K562 (cell line): ENCODE data around the gene TMEM229B. TPM values are rescaled to one million over a fixed set of nuclear protein-coding genes. Genes with fewer than 3 reads are reported as not detected.

Experiments used
- ATAC-seq: fragments of 200-7000 bp; cut with Tn5 transposase; 3 replicates; pipeline ENCODE4 v1.9.1; 2020; ENCODE audit warnings: moderate library complexity
- BruUV-seq: library from RNA; stranded (reverse); fragments of 400-500 nt; replicated peaks from 2 replicates; lab custom pipeline; 2021; lab: Mats Ljungman, UMichigan
- CTCF ChIA-PET: fragments of 300-600 bp; formaldehyde crosslinking; extraction: SDS; loops from one replicate; lab custom pipeline; 2021; ENCODE audit warnings: low intra/inter-chr PET ratio; lab: Yijun Ruan, JAX
- POLR2A ChIA-PET: fragments of 300-600, 350-650 bp; sonication (Branson Sonifier 250); formaldehyde crosslinking; extraction: SDS; loops from one replicate; lab custom pipeline; 2021; ENCODE audit warnings: antibody characterized with exemption, inconsistent platforms; lab: Yijun Ruan, JAX
- DNase-seq, 4 experiments: peaks; one replicate each; pipeline versions ENCODE4 v3.0.0 to v3.0.0-alpha.2; 2011 to 2018; ENCODE audit warnings: low spot score in 3 of 4, mixed read lengths in 3 of 4; ENCODE audit errors: extremely low read depth in 1 of 4
- FAIRE-seq: peaks from 2 replicates; lab custom pipeline; 2011; peaks lifted over from hg19 to GRCh38; lab: Jason Lieb, UNC
- H2AFZ ChIP-seq: 2 replicates; pipeline ENCODE4 v1.6.0; 2011; ENCODE audit warnings: low read depth, low read length, control low read depth, inconsistent platforms
- H3K27ac ChIP-seq: fragments of 200-600 bp; 3 replicates; pipeline ENCODE4 v1.8.0; 2011; ENCODE audit warnings: low read depth, mild to moderate bottlenecking, control low read depth, inconsistent platforms, low read length, moderate library complexity, mixed read lengths; ENCODE audit errors: extremely low read depth
- H3K27me3 ChIP-seq, 2 experiments: fragments of 300-600 bp in 1 of 2; 2 replicates in 1 of 2; 3 replicates in 1 of 2; pipeline versions ENCODE4 v1.6.0 to v1.8.0; 2011; ENCODE audit warnings: inconsistent platforms in 2 of 2, low read length in 2 of 2, mild to moderate bottlenecking in 1 of 2, mixed read lengths in 1 of 2, moderate library complexity in 1 of 2; ENCODE audit not compliant: control insufficient read depth in 2 of 2, insufficient read depth in 2 of 2
- H3K36me3 ChIP-seq: fragments of 300-600 bp; 3 replicates; pipeline ENCODE4 v1.8.0; 2011; ENCODE audit warnings: mild to moderate bottlenecking, low read length, inconsistent platforms; ENCODE audit not compliant: control insufficient read depth, insufficient read depth
- H3K4me1 ChIP-seq, 2 experiments: fragments of 200-600 bp in 1 of 2; replicated peaks in 1 of 2; 2 replicates in 1 of 2; 3 replicates in 1 of 2; pipeline versions ENCODE4 v1.5.1 to v1.8.0; 2011; ENCODE audit warnings: inconsistent platforms in 2 of 2, low read length in 2 of 2, mild to moderate bottlenecking in 1 of 2, mixed read lengths in 1 of 2, moderate library complexity in 1 of 2; ENCODE audit not compliant: control insufficient read depth in 2 of 2, insufficient read depth in 2 of 2
- H3K4me2 ChIP-seq: 2 replicates; pipeline ENCODE4 v1.6.1; 2011; ENCODE audit warnings: low read length, control low read depth, inconsistent platforms, mixed read lengths; ENCODE audit not compliant: insufficient read depth
- H3K4me3 ChIP-seq: fragments of 200-600 bp; sonication (generic), shearing (Covaris generic); 2 replicates; pipeline ENCODE4 v1.5.1; 2016; ENCODE audit warnings: control low read depth, inconsistent platforms
- H3K79me2 ChIP-seq: fragments of 200-600 bp; 3 replicates; pipeline ENCODE4 v1.8.0; 2011; ENCODE audit warnings: low read length, inconsistent platforms; ENCODE audit not compliant: control insufficient read depth, insufficient read depth
- H3K9ac ChIP-seq, 2 experiments: 2 replicates each; pipeline versions ENCODE4 v1.6.0 to v1.6.1; 2011; ENCODE audit warnings: low read depth in 2 of 2, low read length in 2 of 2, control low read depth in 1 of 2, inconsistent platforms in 1 of 2, mild to moderate bottlenecking in 1 of 2, mixed read lengths in 1 of 2; ENCODE audit not compliant: insufficient read depth in 1 of 2
- H3K9me1 ChIP-seq: one replicate; pipeline ENCODE4 v1.6.0; 2011; ENCODE audit warnings: inconsistent platforms, mild to moderate bottlenecking, low read length, moderate library complexity; ENCODE audit not compliant: control insufficient read depth, insufficient read depth
- H3K9me3 ChIP-seq: replicated peaks from 2 replicates; pipeline ENCODE4 v1.5.1; 2011; ENCODE audit warnings: low read depth, low read length, inconsistent platforms; ENCODE audit not compliant: control insufficient read depth, insufficient read depth
- H4K20me1 ChIP-seq: replicated peaks from 2 replicates; pipeline ENCODE4 v1.6.1; 2011; ENCODE audit warnings: low read length, inconsistent platforms, mixed read lengths; ENCODE audit not compliant: control insufficient read depth, insufficient read depth
- CTCF ChIP-seq, 3 experiments: IDR thresholded peaks in 2 of 3; conservative IDR thresholded peaks in 1 of 3; 2 replicates each; pipeline ENCODE4 v1.5.1; 2011 to 2012; ENCODE audit warnings: low read length in 3 of 3, mild to moderate bottlenecking in 3 of 3, control low read depth in 2 of 3, improper control_type of control experiment in 1 of 3, inconsistent platforms in 1 of 3, low read depth in 1 of 3, mixed read lengths in 1 of 3, moderate library complexity in 1 of 3; ENCODE audit not compliant: insufficient read depth in 2 of 3
- HNRNPL ChIP-seq: fragments of 200-400 bp; formaldehyde crosslinking; IDR thresholded peaks from 2 replicates; pipeline ENCODE4 v1.6.1; 2017; ENCODE audit warnings: low read depth, mild to moderate bottlenecking, low read length
- NR0B1 ChIP-seq: fragments of 450-650 bp; IDR thresholded peaks from one replicate; pipeline ENCODE4 v1.6.1; 2018; ENCODE audit warnings: mild to moderate bottlenecking, moderate library complexity; ENCODE audit not compliant: partially characterized antibody
- RAD21 ChIP-seq, 2 experiments: fragments of 250-450 bp in 1 of 2; fragments of 450-650 bp in 1 of 2; sonication (Bioruptor Pico) in 1 of 2; formaldehyde crosslinking in 1 of 2; IDR thresholded peaks in 1 of 2; conservative IDR thresholded peaks in 1 of 2; 2 replicates each; pipeline versions ENCODE4 v1.4.0 to v1.8.0; 2020 to 2022; ENCODE audit warnings: mild to moderate bottlenecking in 2 of 2, moderate library complexity in 1 of 2
- REST ChIP-seq, 2 experiments: fragments of 450-650 bp; formaldehyde crosslinking in 1 of 2; IDR thresholded peaks; 2 replicates each; pipeline versions ENCODE4 v1.4.0 to v1.6.1; 2014 to 2020; ENCODE audit warnings: mild to moderate bottlenecking in 2 of 2, borderline replicate concordance in 1 of 2, low read depth in 1 of 2
- ZNF696 ChIP-seq: fragments of 250-450 bp; sonication (Bioruptor Pico); conservative IDR thresholded peaks from 2 replicates; pipeline ENCODE4 v1.4.0; 2020; ENCODE audit warnings: mild to moderate bottlenecking, moderate library complexity
- WGBS: fragments of 100-300 bp; shearing (Covaris generic); methylation state at CpG from one replicate; pipeline ENCODE4 v1.1.6; 2016; ENCODE audit warnings: low coverage, mixed read lengths; ENCODE audit not compliant: insufficient coverage; ENCODE audit errors: missing lambda C conversion rate; 5-methylcytosine and 5-hydroxymethylcytosine counted together
- in situ Hi-C: fragments of 300-500 bp; cut with MboI; formaldehyde crosslinking; loops from 4 replicates; pipeline ENCODE4 v1.15.0; 2018; ENCODE audit warnings: inconsistent platforms, mixed read lengths
- intact Hi-C: fragments of 100-400 bp; cut with micrococcal nuclease; formaldehyde crosslinking; loops from 2 replicates; pipeline ENCODE4 v1.14.2; 2022
- polyA plus RNA-seq, 8 experiments: library from polyadenylated mRNA; depleted of rRNA in 4 of 8; stranded (reverse) in 5 of 8; unstranded in 3 of 8; fragments of >200 nt; fragmentation: Nextera tagmentation in 2 of 8; fragmentation: Illumina TruSeq in 1 of 8; extraction: Ambion mirVana in 2 of 8; extraction: Trizol in 1 of 8; gene quantifications; 2 replicates each; pipeline versions ENCODE4 v1.2.1 to v1.2.3, GENCODE V29; 2011 to 2014; ENCODE audit warnings: inconsistent platforms in 1 of 8, missing spikeins in 1 of 8
- total RNA-seq, 7 experiments: library from RNA; depleted of rRNA in 6 of 7; stranded (reverse); fragments of >200 nt in 6 of 7; fragmentation: Illumina TruSeq in 2 of 7; extraction: Trizol in 2 of 7; gene quantifications; 2 replicates each; pipeline versions ENCODE4 v1.2.1 to v1.2.3, GENCODE V29; 2011 to 2021; ENCODE audit warnings: low replicate concordance in 1 of 7

TMEM229B gene
- total and polyA plus RNA-seq, 9 of the 15 experiments (the other 6 are each of a cell fraction or from before 2014, with no cell fraction given), result not detected

- H4K20me1 ChIP-seq, result no peaks in the 10 kb centered on the region
- intact Hi-C loops (no loop called here), in situ Hi-C loops (loop anchor here (10.0 kb wide), 1 partner anchor 269 kb away; the partner anchor contains the start of gene RDH12)
- ATAC-seq (peak; percentile 90), FAIRE-seq (no peak), DNase-seq (peak in 3 of 4 experiments; percentile 25 to 42 (median 27))
- H3K27ac ChIP-seq, result no peak overlapping the region
- H3K79me2 ChIP-seq, result no peaks in the 10 kb centered on the region
- no TSS peak for BruUV-seq
- no peak overlapping the region for H2AFZ ChIP-seq
- no peak overlapping the region for H3K9ac ChIP-seq
- peaks cover 7 to 27% of the 10 kb centered on the region in 2 experiments; a peak in 4 of 5 replicates for H3K27me3 ChIP-seq
- TF ChIP-seq HNRNPL (no peak), CTCF (IDR thresholded peaks at IDR 0.05 in 2 of 3, conservative IDR thresholded peaks at IDR 0.05 in 1 of 3; ENCODE audit: insufficient read depth in 2 of 3, low read depth in 1 of 3, low read length in 3 of 3) (peak in 2 of 3 experiments; percentile 30 to 44; a peak in 3 of 6 replicates), RAD21 (CRISPR knock-in tag; conservative IDR thresholded peaks at IDR 0.05 in 1 of 2, IDR thresholded peaks at IDR 0.05 in 1 of 2) (peak; percentile 25 to 46; a peak in 3 of 4 replicates), REST (IDR thresholded peaks at IDR 0.05; ENCODE audit: borderline replicate concordance) (peak; percentile 16; the same call in 1 of the 2 replicates), REST (CRISPR knock-in tag; IDR thresholded peaks at IDR 0.05; ENCODE audit: low read depth) (no peak), NR0B1 (no peak), ZNF696 (no peak)
- ChIA-PET POLR2A (interaction anchor here (0.6 to 1.2 kb wide), 4 partner anchors 10 to 21 kb away, joined by 3 to 5 read pairs (median 4); no protein-coding TSS in a partner anchor), CTCF (no interaction called here)
- WGBS, result 3% methylated on average over 9 of the region's 10 CpGs
- no peaks in the 10 kb centered on the region for H3K9me1 ChIP-seq
- H3K36me3 ChIP-seq, result no peaks in the 10 kb centered on the region
- no peak overlapping the region for H3K4me2 ChIP-seq
- no peaks in the 10 kb centered on the region for H3K9me3 ChIP-seq
- H3K4me3 ChIP-seq, result no peak overlapping the region
- no peaks in the 10 kb centered on the region; a peak in 2 of 5 replicates for H3K4me1 ChIP-seq
Measured at GRCh38 chr14:67436006-67436866, 52.3 kb downstream of the TMEM229B start.
